HepG2 (cell line): ENCODE data around the gene VWA5B1.

Experiments used
- ARNT ChIP-seq: fragments of 450-650 bp; IDR thresholded peaks from 2 replicates; pipeline ENCODE4 v1.6.1; 2017
- CREB3 ChIP-seq: sonication (generic); formaldehyde crosslinking; IDR thresholded peaks from 2 replicates; pipeline ENCODE4 v1.5.0; 2020; ENCODE audit warnings: missing genetic modification reagents
- EZH2 ChIP-seq: conservative IDR thresholded peaks from 2 replicates; pipeline ENCODE4 v1.6.1; 2012; ENCODE audit warnings: mild to moderate bottlenecking, low read depth, low read length, moderate library complexity
- KDM5B ChIP-seq: sonication (generic); formaldehyde crosslinking; IDR thresholded peaks from 2 replicates; pipeline ENCODE4 v1.4.0; 2020; ENCODE audit warnings: missing genetic modification reagents, mild to moderate bottlenecking, borderline replicate concordance
- SMARCC2 ChIP-seq: fragments of 450-650 bp; IDR thresholded peaks from 2 replicates; pipeline ENCODE4 v1.6.1; 2017; ENCODE audit warnings: antibody characterized with exemption, mild to moderate bottlenecking
- ZFX ChIP-seq: sonication (generic); formaldehyde crosslinking; IDR thresholded peaks from 2 replicates; pipeline ENCODE4 v1.4.0; 2020; ENCODE audit warnings: mild to moderate bottlenecking, low read depth, missing genetic modification reagents, moderate library complexity
- ZNF207 ChIP-seq: fragments of 450-650 bp; IDR thresholded peaks from 2 replicates; pipeline ENCODE4 v1.6.1; 2016; ENCODE audit warnings: antibody characterized with exemption, borderline replicate concordance
- ZNF253 ChIP-seq: sonication (generic); formaldehyde crosslinking; IDR thresholded peaks from 2 replicates; pipeline ENCODE4 v1.8.0; 2022; ENCODE audit warnings: mild to moderate bottlenecking, missing genetic modification reagents, borderline replicate concordance
- ZNF740 ChIP-seq: sonication (generic); formaldehyde crosslinking; IDR thresholded peaks from 2 replicates; pipeline ENCODE4 v1.4.0; 2020; ENCODE audit warnings: missing genetic modification reagents
- TF ChIP-seq, protein P1 (sequence below): sonication (generic); formaldehyde crosslinking; IDR thresholded peaks from 2 replicates; pipeline ENCODE4 v1.4.0; 2020; ENCODE audit warnings: missing genetic modification reagents

DNA sequence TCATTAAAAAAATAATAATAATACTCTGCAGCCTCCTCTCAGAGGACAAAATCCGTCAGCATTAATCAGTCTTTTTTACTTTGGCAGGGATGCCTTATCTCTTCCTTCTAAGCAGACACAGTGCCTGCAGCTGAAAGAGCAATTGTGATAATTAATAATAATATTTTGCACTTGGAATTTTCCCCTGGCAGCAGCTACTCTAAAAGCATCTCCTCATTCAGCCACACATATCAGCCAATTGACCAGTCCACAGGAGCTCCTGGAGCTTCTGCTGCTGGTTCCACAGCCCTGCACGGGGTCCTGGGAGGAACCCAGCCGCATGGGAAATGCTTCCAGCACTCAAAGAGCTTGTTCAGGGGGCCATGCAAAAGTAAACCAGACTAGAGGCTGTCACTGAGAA is 31.0 kb upstream of the VWA5B1 start:
- no peak for TF ChIP-seq ZNF207
- no peak for TF ChIP-seq ZNF253 (CRISPR knock-in tag)
- no peak for TF ChIP-seq CREB3 (CRISPR knock-in tag)
- TF ChIP-seq ZFX (CRISPR knock-in tag) = no peak
- no peak for TF ChIP-seq ARNT
- TF ChIP-seq KDM5B = no peak
- TF ChIP-seq EZH2 = no peak
- TF ChIP-seq SMARCC2 = no peak
- TF ChIP-seq ZNF740 (CRISPR knock-in tag) = no peak
- TF ChIP-seq, protein P1, sequence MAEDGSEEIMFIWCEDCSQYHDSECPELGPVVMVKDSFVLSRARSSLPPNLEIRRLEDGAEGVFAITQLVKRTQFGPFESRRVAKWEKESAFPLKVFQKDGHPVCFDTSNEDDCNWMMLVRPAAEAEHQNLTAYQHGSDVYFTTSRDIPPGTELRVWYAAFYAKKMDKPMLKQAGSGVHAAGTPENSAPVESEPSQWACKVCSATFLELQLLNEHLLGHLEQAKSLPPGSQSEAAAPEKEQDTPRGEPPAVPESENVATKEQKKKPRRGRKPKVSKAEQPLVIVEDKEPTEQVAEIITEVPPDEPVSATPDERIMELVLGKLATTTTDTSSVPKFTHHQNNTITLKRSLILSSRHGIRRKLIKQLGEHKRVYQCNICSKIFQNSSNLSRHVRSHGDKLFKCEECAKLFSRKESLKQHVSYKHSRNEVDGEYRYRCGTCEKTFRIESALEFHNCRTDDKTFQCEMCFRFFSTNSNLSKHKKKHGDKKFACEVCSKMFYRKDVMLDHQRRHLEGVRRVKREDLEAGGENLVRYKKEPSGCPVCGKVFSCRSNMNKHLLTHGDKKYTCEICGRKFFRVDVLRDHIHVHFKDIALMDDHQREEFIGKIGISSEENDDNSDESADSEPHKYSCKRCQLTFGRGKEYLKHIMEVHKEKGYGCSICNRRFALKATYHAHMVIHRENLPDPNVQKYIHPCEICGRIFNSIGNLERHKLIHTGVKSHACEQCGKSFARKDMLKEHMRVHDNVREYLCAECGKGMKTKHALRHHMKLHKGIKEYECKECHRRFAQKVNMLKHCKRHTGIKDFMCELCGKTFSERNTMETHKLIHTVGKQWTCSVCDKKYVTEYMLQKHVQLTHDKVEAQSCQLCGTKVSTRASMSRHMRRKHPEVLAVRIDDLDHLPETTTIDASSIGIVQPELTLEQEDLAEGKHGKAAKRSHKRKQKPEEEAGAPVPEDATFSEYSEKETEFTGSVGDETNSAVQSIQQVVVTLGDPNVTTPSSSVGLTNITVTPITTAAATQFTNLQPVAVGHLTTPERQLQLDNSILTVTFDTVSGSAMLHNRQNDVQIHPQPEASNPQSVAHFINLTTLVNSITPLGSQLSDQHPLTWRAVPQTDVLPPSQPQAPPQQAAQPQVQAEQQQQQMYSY (CRISPR knock-in tag) = no peak
